ENCODE measurements around the gene LPAR5.

The LPAR5 gene

DNA sequence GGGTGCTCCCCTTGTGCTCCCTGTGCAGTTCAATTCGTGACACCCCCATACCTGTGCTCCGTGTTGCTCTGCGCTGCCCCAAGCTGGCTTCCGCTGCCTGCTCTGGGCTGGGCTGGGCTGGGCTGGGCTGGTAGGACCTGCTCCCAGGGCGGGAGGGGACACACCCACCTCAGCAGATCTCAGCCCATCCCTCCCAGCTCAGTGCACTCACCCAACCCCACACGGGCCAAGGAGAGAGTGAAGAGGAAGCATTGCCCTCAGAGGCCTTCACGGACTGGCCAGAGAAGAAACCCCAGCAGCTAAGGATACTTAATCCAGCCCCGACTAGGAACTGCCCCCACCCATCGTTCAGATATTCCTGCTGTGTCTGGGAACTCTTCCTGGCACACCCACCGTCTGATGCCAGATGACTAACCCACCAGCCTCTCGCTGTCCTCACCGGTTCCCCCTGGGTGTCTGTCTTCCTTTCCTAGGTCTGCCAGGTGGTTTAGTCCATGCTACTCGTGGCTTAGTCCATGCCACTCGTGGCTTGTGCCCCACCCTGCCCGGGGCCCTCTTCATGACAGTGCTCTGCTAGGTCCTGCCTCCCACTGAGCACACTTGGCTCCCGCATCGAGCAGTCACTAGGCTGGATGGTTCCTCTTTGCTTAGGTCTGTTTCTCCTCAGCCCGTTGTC is at the start of gene LPAR5:
TSS of gene LPAR5 (minus strand) at position 104 of the 676 bp plus-strand sequence. CDS start 14,711 bp downstream, outside the sequence.
- DNase-seq (ENCODE audit: low spot score): no peak

DNA sequence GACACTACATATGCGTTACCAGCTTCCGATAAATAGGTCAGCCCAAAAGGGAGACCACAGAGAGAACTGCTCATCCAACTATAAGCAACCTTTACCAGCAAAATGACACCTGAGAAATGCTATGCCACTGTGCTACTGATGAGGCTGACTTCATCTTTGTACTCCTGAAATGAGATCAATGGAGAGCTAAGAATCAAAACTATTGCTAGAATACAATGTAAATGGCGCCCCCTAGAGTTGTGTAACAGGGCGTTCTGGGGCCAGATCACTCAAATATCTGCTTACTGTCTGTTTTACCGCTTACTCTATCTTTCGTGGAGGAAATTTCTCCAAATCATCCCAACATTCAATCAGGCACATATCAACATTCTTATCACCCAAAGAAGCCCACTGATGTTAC is 48.9 kb upstream of the LPAR5 start:
- no peak for DNase-seq (ENCODE audit: low spot score)

DNA sequence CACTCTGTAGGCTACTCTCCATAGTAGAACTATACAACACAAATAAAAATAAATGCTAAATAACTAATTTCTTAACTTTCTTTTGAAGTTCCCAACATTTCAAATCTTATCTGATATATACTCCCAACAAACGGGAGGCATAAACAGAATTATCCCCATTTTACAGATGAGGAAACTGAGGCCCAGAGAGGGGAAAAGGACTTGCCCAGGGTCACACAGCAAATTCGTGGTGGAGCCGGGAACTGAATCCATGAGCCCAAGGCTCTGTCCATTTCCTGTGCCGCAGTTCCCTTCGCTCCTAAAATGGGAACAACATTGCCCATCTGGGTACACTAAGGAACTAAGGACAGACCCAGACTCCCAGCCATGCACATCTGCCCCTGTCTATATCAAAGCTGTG is 41.2 kb upstream of the LPAR5 start:
- DNase-seq (ENCODE audit: low spot score): no peak

DNA sequence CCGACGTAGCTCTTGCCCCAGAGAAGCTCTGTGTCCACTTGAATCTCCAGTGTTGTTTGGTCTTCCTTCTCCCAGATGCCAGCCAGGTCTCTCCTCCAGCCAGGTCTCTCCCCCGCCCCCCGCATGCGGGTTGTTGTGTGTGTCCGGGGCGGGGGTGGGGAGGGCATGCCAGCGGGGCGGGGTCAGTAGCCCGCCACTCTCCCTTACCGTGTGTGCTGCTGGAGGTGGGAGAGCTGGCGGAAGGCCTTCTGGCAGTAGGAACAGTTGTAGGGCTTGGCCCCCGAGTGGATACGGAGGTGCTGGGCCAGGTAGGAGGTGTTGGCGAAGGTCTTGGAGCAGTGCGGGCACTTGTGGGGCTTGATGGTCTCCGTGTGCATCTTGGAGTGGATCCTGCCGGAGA is 36.4 kb upstream of the LPAR5 start:
- no peak for DNase-seq (ENCODE audit: low spot score)

DNA sequence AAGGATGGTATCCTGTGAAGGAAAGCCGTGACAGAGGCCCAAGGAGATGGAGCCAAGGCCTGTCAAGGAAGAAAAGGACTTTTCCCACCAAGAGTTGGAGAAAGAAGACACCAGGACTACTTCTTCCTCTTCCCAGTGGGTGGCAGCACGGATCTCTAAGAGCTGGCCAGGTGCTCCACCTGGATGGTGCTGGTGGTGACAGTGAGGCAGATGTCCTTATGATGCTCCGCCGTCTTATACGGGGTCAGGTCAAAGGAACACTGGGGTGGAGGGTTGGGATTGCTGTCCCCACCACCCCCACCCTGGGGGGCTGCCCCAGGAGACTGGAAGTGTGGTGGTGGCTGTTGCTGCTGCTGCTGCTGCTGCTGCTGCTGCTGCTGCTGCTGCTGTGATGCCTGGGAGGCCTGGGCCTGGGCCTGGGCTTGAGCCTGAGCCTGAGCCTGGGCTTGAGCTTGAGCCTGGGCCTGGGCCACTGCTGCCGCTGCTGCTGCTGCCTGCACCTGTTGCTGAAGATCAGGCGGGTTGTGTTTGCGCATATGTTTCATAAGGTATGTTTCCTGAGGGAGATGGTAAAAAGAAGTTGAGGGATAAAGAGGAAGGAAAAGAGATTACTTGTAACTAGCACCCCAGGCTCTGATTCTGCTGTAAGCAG is 31.9 kb upstream of the LPAR5 start:
- DNase-seq (ENCODE audit: low spot score): no peak

DNA sequence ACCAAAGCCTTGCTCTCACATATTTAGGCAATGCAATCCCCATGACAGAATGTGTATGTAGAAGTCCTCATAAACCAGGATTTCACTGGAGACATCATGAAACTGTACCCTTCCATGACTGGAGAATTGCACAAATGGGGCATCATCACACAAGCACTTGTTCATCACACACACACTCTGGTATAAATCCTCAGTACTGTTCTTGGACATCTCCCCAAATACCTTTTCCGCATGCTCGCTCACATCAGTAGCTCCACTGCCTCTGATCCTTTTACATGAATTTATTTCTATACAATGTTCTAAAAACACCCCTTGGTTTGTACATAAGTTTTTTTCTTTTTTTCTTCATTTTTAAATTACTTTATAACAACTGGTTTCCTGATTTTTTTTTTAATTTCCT is 30.5 kb upstream of the LPAR5 start:
- no peak for DNase-seq (ENCODE audit: low spot score)

DNA sequence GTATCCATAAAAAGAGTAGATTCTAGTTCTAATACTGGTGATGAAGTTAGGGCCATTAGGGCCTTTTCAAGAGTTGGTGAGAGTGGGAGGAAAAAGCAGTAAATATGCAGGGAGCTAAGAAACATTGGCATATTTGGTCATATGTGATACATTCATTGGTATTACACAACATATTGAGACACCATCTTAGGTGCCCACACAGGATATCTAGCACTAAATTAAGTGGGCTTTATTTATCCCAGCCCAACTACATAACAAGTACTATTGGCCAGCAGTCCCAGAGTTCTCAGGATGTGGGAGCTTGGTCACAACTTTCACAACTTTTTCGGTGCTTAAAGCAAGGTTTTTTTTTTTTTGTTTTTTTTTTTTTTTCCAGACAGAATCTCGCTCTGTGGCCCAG is 29.1 kb upstream of the LPAR5 start:
- DNase-seq (ENCODE audit: low spot score): no peak

DNA sequence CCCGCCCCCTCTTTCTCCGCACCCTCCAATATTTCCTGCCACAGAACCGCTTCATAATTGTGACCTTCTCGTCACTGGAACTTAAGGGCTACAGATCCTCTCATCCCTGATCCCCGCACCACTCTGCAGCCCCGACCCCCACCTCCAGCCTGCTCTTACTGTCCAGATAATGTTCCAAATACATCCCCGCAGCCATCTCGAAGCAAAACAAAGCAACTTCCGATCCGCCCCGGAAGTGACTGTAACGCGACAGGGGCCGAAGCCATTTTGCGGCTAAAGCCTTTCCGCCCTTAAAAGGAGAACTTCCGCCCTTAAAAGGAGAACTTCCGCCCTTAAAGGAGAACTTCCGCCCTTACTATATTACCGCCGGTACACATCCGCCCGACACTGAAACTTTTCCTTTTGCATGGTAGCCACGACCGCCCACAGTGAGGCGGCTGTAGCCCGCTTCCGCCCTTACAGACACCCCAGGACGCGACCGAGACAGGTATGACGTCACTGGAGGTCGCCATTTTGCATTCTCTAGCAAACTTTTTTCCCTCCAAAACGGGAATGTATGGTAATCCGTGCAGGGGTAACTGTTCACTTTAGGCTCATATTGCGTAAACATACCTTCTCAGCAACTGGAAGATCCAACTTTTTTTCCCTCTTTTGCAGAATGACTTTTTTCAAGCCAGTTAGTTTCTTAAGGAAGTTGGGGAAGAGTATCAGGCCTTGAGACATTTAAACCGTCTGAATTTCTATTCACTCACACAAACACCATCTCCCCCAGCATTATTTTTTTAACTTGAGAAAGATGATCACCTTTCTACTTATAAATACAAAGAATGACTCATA is 27.4 kb upstream of the LPAR5 start, which contains the start of gene ING4:
TSS of gene ING4 (minus strand) at position 214 of the 837 bp plus-strand sequence. CDS start at position 196, 18 bp downstream.
- peak; percentile 98 for DNase-seq (ENCODE audit: low spot score)

DNA sequence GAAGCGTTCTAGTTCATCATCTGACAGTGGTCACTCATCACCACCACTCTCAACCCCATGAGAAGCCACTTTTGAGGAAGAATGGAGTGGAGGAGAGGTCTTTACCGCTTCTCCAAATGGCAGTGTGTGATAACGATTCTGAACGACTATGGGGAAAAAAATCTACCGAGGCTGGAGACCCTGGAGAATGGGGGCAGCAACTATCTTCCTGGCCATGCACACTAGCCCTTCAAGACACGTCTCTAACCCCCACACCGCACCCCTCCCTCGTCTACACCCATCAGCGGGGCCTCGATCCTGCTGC is 26.8 kb upstream of the LPAR5 start:
- DNase-seq (ENCODE audit: low spot score): no peak

DNA sequence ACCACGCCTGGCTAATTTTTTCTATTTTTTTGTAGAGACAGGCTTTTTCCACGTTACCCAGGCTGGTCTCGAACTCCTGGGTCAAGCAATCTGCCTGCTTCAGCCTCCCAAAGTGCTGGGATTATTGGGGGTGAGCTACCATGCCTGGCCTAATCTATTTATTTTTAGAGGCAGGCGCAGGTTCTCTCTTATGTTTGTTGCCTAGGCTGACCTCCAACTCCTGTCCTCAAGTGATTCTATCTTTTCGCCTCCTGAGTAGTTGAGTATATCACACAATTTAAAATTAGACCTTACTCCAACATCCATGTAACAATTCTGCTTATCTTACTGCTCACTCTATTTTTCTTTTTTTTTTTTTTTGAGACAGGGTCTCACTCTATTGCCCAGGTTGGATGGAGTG is 18.2 kb upstream of the LPAR5 start:
- DNase-seq (ENCODE audit: low spot score): no peak

DNA sequence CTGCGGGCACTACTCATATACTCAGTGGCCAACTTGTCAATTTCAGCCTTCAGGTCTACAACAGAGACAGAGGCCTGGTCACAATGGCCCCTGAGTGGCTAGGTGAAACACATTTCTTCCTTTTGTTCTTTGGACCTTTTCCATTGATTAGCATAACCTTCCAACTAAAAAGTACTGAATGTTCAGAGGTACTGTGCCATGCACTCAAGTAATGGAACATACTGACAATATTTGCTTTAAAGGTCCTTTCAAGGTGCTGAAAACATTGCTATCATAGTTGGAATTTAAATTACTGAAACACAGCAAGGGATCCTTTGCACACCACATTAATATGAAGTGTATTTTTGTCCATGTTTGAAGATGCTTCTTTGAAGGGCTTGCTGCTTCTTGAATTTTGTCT is 17.6 kb upstream of the LPAR5 start:
- no peak for DNase-seq (ENCODE audit: low spot score)

DNA sequence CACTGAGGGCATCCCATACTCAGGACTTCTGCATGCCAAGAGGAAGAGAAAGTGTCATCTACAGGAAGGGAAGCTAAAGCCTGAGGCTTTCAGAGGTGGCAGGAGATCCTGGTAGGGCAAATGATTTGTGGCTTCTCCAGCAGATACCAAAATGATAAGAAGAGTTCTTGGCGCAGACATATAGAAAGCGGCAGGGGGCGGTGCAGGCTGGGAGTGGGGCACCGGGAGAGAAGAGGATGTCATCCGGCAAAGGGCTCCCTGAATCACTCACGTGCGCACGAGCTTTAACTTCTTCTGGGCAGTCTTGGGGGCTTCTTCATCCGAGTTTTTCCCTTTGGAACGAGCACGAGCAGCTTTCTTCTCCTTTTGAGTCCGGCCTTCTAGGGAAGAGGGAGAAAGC is 16.6 kb upstream of the LPAR5 start:
- DNase-seq (ENCODE audit: low spot score): no peak

DNA sequence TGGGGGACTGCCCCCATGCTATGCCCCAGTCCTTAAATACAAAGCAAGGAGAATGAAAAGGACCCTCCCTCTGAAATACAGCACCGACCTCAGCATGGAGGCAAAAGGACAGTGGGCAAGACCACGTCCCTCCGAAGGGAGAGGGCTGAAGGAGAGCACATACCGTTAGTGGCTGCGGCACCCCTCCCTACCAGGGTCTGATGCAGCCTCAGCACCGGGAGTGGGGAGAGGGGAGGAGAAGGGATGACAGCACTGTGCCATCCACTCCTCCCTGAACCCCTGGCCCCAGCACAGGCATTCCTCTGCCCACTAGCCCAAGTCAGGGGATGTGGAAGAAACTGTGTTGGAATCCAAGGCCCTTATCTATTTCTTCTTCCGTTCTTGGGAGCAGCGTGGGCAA is 15.1 kb upstream of the LPAR5 start:
- DNase-seq (ENCODE audit: low spot score): no peak

DNA sequence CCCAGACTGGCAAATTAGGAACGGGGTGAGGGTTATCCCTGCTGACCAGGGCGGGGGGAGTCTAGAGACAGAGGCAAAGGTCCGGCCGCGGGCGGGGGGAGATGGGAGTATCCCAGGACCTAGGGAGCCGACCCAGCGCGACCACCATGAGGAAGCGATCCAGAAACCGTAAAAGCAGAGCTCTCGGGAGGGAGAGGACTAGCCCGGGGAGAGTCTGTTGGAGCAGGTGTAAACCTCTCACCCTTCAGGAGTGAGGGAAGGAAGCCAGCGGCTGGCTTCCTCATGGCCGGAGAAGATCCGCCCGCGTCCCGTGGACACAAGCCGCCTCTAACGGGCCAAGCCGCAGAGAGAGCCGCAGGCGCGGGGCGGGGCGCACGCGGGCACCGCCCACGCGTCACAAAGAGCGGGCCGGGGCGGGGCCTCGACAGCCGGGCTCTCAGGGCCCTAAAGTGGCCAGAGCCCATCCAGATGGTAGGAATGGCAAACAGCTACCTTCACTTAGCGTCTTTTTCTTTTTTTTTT is 11.4 kb upstream of the LPAR5 start, which contains the start of gene ACRBP:
TSS of gene ACRBP (minus strand) at position 350 of the 522 bp plus-strand sequence. CDS start at position 284, 66 bp downstream.
- DNase-seq (ENCODE audit: low spot score): peak; percentile 87

DNA sequence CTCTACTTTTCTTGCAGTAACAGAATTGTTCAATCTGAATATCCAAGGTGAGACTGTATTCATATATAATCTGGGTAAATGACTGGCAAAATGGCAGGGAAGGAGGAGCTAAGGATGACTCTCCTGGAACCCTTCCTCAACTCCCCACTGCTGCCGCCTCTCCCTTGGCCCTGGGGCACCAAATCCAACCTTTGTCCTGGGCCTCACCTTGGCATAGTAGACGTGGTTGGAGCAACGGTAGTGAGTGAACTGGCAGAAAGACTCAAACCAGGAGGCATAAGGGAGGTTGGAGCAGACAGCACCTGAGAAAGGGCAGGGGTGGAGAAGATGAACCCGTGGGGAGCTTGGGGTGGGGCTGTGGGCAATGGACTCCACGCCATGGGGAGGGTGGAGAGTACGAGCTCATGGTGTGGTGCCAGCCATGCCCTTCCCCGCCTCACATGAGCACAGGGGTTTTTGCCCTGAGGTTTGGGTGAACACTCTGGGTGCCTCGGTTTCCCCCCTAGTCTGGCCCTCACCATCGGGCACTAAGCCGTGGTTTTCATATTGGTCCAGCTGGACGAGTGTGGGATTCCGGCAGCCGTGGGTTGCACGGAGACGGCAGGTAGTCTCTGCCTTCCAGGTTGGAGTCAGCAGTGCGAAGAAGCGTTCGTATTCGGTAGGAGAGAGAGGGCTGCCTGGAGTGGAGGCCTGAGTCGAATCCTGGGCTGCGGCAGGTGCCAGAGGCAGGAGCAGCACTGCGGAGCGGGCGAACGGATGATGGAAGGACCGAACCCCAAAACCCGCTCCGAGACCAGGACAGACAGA is 10.7 kb upstream of the LPAR5 start:
- no peak for DNase-seq (ENCODE audit: low spot score)

DNA sequence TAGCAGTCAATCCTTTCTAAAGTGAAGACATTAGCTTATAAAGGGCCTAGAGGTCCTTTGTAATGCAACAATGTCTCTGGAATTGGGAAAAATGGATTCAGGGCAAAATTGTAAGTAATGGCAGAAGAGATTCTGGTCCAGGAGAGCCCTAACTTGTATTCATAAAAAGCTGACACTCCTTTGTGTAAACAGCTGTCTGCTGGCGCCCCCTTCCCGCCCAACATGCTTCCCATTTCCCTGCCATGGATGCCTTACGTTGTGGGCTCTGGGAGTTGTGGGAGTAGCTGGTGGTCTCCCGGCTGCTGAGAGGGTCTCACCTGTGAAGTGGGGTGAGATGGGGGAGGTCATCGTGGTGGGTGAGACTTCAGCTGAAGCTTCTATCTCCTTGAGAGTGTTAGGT is 9.1 kb upstream of the LPAR5 start:
- DNase-seq (ENCODE audit: low spot score): peak; percentile 62

DNA sequence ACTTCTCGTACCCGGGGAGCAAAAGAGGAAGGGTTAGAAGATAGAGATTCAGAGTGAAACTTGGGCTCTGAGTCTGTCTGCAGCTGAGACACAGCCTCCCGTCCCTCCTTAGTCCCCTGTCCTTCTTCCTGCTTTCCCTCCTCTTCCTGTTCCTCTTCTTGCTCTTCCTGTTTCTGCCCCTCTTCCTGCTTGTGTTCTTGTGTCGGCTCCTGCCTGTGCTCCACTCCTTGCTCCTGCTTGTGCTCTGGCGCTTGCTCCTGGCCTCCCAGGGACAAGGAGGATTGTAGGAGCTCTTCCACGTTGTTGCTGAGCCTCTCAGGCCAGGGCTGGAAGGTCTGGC is 8.5 kb upstream of the LPAR5 start:
- DNase-seq (ENCODE audit: low spot score): no peak

DNA sequence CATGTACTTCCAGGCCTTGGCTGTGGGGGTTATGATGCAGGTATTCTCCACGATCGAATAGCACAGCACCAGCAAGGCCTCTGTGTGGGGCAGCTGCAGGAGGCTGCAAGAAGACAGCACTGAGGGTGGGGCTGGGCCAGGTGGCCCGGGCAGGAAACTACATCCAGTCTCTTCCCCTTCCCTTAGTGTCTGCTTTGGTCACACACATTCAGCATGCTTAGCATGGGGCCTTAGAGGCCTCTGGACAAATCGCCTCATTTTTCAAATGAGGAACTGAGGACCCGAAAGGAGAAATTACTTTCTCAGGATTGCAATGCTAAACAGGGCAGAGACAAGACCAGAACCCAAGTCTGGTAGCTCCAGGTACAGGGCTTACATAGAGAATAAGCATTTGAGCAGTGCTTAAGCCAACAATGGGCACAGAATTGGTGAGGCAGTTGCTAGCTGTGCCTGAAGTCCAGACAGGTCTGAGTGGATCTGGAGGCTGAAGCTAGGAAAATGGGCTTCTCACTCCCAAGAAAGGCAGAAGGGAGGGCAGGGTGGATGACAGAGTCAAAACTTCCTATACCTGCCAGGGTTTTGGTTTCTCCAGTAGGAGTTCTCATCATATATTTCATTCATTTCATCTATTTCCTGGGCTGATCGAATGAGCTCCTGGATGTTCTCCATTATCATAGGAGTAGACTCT is 8.0 kb upstream of the LPAR5 start:
- no peak for DNase-seq (ENCODE audit: low spot score)

DNA sequence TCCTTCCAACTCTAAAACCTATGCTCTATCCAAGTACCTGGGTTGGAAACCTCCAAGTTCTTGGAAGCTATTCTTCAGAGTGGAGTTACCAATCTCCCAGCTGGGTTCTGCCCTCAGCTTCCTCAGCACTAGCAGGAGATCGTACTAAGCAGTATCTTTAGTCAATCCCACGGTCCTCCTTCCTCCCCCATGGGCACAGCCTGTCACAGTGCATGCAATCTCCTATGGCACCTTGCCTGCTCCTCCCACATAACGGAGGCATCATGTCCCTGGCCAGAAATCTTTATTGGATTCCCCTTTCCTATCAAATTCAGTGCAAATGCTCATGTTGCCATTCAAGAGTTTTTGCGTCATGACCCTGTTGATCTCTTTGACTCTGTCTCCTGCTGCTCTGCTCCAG is 5.4 kb upstream of the LPAR5 start:
- DNase-seq (ENCODE audit: low spot score): no peak

DNA sequence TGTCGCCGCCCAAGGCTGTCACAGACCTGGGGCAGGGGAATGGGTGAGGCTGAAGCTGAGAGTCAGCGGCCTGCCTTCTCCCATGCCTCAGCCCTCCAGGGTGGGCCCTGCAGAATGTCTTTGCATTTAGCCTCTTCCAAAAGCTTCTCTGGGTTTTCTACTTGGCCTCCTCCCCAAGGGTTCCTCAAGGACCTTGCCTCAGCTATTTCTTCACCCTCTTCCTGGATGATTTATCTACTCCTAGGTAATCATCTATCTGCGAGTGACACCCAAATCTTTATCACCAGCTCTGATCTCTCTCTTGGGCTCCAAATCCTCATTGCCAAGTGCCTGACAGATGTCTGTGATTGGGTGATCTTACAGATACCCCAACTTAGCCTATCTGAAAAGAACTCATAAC is 4.7 kb upstream of the LPAR5 start:
- DNase-seq (ENCODE audit: low spot score): no peak

DNA sequence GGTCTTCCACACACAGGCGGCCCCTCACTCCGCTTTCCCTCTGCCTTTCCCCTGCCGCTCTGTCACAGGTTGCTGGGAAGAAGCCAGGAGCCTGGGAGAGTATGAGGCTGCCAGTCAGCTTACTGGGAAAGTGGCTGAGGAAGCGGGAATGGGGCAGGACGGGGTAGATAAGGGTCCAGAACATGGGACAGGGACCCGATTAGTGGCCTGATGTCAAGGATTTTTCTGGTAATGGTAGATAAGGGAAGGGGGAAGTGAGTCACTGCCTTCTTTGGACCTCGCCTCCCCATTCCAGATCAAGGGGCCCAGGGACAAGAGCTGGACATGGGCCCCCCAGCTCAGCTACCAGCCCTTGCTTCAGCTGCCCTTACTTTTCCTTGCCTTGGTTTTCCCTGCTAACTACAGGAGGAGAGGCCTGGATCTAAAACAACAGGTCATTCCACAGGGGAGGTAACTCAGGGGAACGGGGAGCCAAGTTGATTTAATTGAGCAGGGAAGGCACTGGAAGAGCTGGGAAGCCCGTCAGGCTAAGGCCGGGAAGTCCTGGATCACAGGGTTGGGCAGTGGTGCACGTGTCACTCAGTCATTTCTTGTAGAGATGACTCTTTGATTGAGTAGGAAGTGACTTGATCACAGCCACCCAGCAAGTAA is 3.5 kb upstream of the LPAR5 start:
- DNase-seq (ENCODE audit: low spot score): no peak
